Adipocyte (in vitro differentiated cells): ENCODE measurements around the gene RPS27A.
"Not testable (repeated sequence)": the region's sequence is repeated elsewhere in the genome, so short reads cannot be mapped to it uniquely, and the experiment has no call there.

Source experiments
- DNase-seq: peaks from one replicate; pipeline ENCODE4 v3.0.0-alpha.2; 2015; ENCODE audit warnings: low read depth
- H3K27me3 ChIP-seq: replicated peaks from 2 replicates; pipeline ENCODE4 v1.7.0; 2013; ENCODE audit warnings: mild to moderate bottlenecking, low read length, moderate library complexity; ENCODE audit not compliant: control insufficient read depth, insufficient read depth
- H3K36me3 ChIP-seq: 2 replicates; pipeline ENCODE4 v1.7.0; 2013; ENCODE audit warnings: low read length, mild to moderate bottlenecking, moderate library complexity; ENCODE audit not compliant: control insufficient read depth, insufficient read depth, severe bottlenecking
- H3K4me1 ChIP-seq: 2 replicates; pipeline ENCODE4 v1.7.0; 2013; ENCODE audit warnings: mild to moderate bottlenecking, low read length, moderate library complexity; ENCODE audit not compliant: control insufficient read depth, insufficient read depth
- H3K4me3 ChIP-seq: 2 replicates; pipeline ENCODE4 v1.7.0; 2013; ENCODE audit warnings: mild to moderate bottlenecking, low read length, moderate library complexity
- H3K9ac ChIP-seq: 2 replicates; pipeline ENCODE4 v1.7.0; 2013; ENCODE audit warnings: mild to moderate bottlenecking, low read length, moderate library complexity
- H3K9me3 ChIP-seq: 2 replicates; pipeline ENCODE4 v1.7.0; 2013; ENCODE audit warnings: mild to moderate bottlenecking, low read length, moderate library complexity; ENCODE audit not compliant: control insufficient read depth

RPS27A gene

GRCh38 chr2:55241582-55241981 is 9.1 kb downstream of the RPS27A start:
- not testable (repeated sequence) for H3K9ac ChIP-seq, H3K9me3 ChIP-seq, H3K4me3 ChIP-seq, H3K4me1 ChIP-seq, H3K27me3 ChIP-seq, DNase-seq
- peaks cover 69% of the 10 kb centered on the region for H3K36me3 ChIP-seq

GRCh38 chr2:55242617-55243016 is 10.1 kb downstream of the RPS27A start:
- Histone ChIP-seq H3K4me3 (no peak overlapping the region), H3K9me3 (no peaks in the 10 kb centered on the region), H3K27me3 (no peaks in the 10 kb centered on the region), H3K9ac (no peak overlapping the region), H3K4me1 (no peaks in the 10 kb centered on the region), H3K36me3 (peaks cover 72% of the 10 kb centered on the region)
- no peak for DNase-seq

GRCh38 chr2:55245411-55245810 is 12.9 kb downstream of the RPS27A start:
- no peaks in the 10 kb centered on the region for H3K4me1 ChIP-seq
- H3K9ac ChIP-seq = no peak overlapping the region
- no peaks in the 10 kb centered on the region for H3K27me3 ChIP-seq
- H3K9me3 ChIP-seq = no peaks in the 10 kb centered on the region
- no peak overlapping the region for H3K4me3 ChIP-seq
- DNase-seq = no peak
- H3K36me3 ChIP-seq = peaks cover 80% of the 10 kb centered on the region

- Histone ChIP-seq H3K4me1 (no peaks in the 10 kb centered on the region), H3K9ac (no peak overlapping the region), H3K9me3 (no peaks in the 10 kb centered on the region), H3K4me3 (no peak overlapping the region), H3K36me3 (peaks cover 90% of the 10 kb centered on the region), H3K27me3 (no peaks in the 10 kb centered on the region)
- DNase-seq = no peak
Observed at GRCh38 chr2:55247025-55247424, 14.5 kb downstream of the RPS27A start.

GRCh38 chr2:55252832-55253231 is 20.3 kb downstream of the RPS27A start:
- DNase-seq = no peak
- H3K36me3 ChIP-seq = peaks cover 80% of the 10 kb centered on the region
- H3K9ac ChIP-seq = no peak overlapping the region
- no peaks in the 10 kb centered on the region for H3K9me3 ChIP-seq
- H3K27me3 ChIP-seq = no peaks in the 10 kb centered on the region
- H3K4me3 ChIP-seq = no peak overlapping the region
- peaks cover 3% of the 10 kb centered on the region for H3K4me1 ChIP-seq

- H3K36me3 ChIP-seq = peaks cover 71% of the 10 kb centered on the region
- not testable (repeated sequence) for H3K9me3 ChIP-seq, DNase-seq, H3K4me3 ChIP-seq, H3K27me3 ChIP-seq, H3K4me1 ChIP-seq, H3K9ac ChIP-seq
Observed at GRCh38 chr2:55259586-55259985, 27.1 kb downstream of the RPS27A start.

GRCh38 chr2:55268288-55268906 is 35.9 kb downstream of the RPS27A start:
- Histone ChIP-seq H3K9me3 (no peaks in the 10 kb centered on the region), H3K4me3 (peak overlapping the region; percentile 100), H3K4me1 (peaks cover 13% of the 10 kb centered on the region), H3K36me3 (peaks cover 25% of the 10 kb centered on the region), H3K27me3 (no peaks in the 10 kb centered on the region), H3K9ac (peak overlapping the region; percentile 99)
- no peak for DNase-seq

- peak; percentile 97 for DNase-seq
- Histone ChIP-seq H3K9me3 (no peaks in the 10 kb centered on the region), H3K36me3 (peaks cover 19% of the 10 kb centered on the region), H3K27me3 (no peaks in the 10 kb centered on the region), H3K9ac (peak within 1 kb of the TSS; percentile 99), H3K4me1 (peaks cover 13% of the 10 kb centered on the region), H3K4me3 (peak within 1 kb of the TSS; percentile 100)
Observed at GRCh38 chr2:55268907-55269644, 36.6 kb downstream of the RPS27A start, which contains the start of gene MTIF2. TSS of gene MTIF2 (minus strand) at chr2:55269231. CDS start at chr2:55263858, 5,373 bp downstream.

GRCh38 chr2:55269645-55269990 is 37.1 kb downstream of the RPS27A start:
- Histone ChIP-seq H3K36me3 (peaks cover 15% of the 10 kb centered on the region), H3K27me3 (no peaks in the 10 kb centered on the region), H3K9me3 (no peaks in the 10 kb centered on the region), H3K9ac (peak overlapping the region; percentile 99), H3K4me3 (peak overlapping the region; percentile 100), H3K4me1 (peaks cover 13% of the 10 kb centered on the region)
- DNase-seq = peak; percentile 20

- not testable (repeated sequence) for DNase-seq, H3K36me3 ChIP-seq, H3K4me1 ChIP-seq, H3K9ac ChIP-seq, H3K9me3 ChIP-seq, H3K4me3 ChIP-seq, H3K27me3 ChIP-seq
Observed at GRCh38 chr2:55274346-55274745, 41.9 kb downstream of the RPS27A start.

- Histone ChIP-seq H3K9me3 (no peaks in the 10 kb centered on the region), H3K27me3 (no peaks in the 10 kb centered on the region), H3K36me3 (no peaks in the 10 kb centered on the region), H3K4me1 (no peaks in the 10 kb centered on the region), H3K4me3 (no peak overlapping the region), H3K9ac (no peak overlapping the region)
- no peak for DNase-seq
Observed at GRCh38 chr2:55277310-55277709, 44.8 kb downstream of the RPS27A start.
